WTC11 (cell line): ENCODE data around the gene CCDC15. TPM values are rescaled to one million over a fixed set of nuclear protein-coding genes. Genes with fewer than 3 reads are reported as not detected.

Experiments
- ATAC-seq: fragments of 200-7000 bp; cut with Tn5 transposase; 2 replicates; pipeline ENCODE4 v1.10.0; 2021; ENCODE audit warnings: mild to moderate bottlenecking, moderate library complexity
- CTCF ChIA-PET: fragments of 300-600 bp; sonication (Branson Sonifier 250); formaldehyde crosslinking; loops from one replicate; lab custom pipeline; 2021; ENCODE audit warnings: antibody characterized with exemption; lab: Charles Lee
- POLR2A ChIA-PET: fragments of 350-600 bp; sonication (Branson Sonifier 250); formaldehyde crosslinking; loops from one replicate; lab custom pipeline; 2021; ENCODE audit warnings: antibody characterized with exemption; lab: Charles Lee
- DNase-seq: peaks from one replicate; pipeline ENCODE4 v3.0.0; 2021; ENCODE audit warnings: low spot score
- H3K27ac Mint-ChIP-seq: 2 replicates; pipeline ENCODE4 v1.8.0; 2021; ENCODE audit warnings: mixed read lengths
- H3K27me3 Mint-ChIP-seq: 2 replicates; pipeline ENCODE4 v1.8.0; 2021; ENCODE audit warnings: low read depth, mild to moderate bottlenecking, moderate library complexity, mixed read lengths
- H3K36me3 Mint-ChIP-seq: 2 replicates; pipeline ENCODE4 v1.8.0; 2021; ENCODE audit warnings: mixed read lengths
- H3K4me1 Mint-ChIP-seq: 2 replicates; pipeline ENCODE4 v1.8.0; 2022; ENCODE audit warnings: mixed read lengths
- H3K4me3 Mint-ChIP-seq: 2 replicates; pipeline ENCODE4 v1.8.0; 2021; ENCODE audit warnings: mild to moderate bottlenecking, moderate library complexity, mixed read lengths
- H3K9me3 Mint-ChIP-seq: 2 replicates; pipeline ENCODE4 v1.8.0; 2021; ENCODE audit warnings: mixed read lengths
- AFF4 ChIP-seq: sonication (generic); formaldehyde crosslinking; IDR thresholded peaks from 2 replicates; pipeline ENCODE4 v1.8.1; 2023; ENCODE audit warnings: mild to moderate bottlenecking, missing genetic modification reagents, borderline replicate concordance
- CBFB ChIP-seq: sonication (generic); formaldehyde crosslinking; IDR thresholded peaks from 2 replicates; pipeline ENCODE4 v1.8.1; 2022; ENCODE audit warnings: mild to moderate bottlenecking, low read depth, missing genetic modification reagents
- JUN ChIP-seq: sonication (generic); formaldehyde crosslinking; IDR thresholded peaks from 2 replicates; pipeline ENCODE4 v1.8.0; 2023; ENCODE audit warnings: mild to moderate bottlenecking, missing genetic modification reagents
- MLX ChIP-seq: sonication (generic); formaldehyde crosslinking; IDR thresholded peaks from 2 replicates; pipeline ENCODE4 v1.8.1; 2023; ENCODE audit warnings: mild to moderate bottlenecking, missing genetic modification reagents, moderate library complexity
- MXD4 ChIP-seq: fragments of 250-450 bp; sonication (Bioruptor Pico); IDR thresholded peaks from 2 replicates; pipeline ENCODE4 v1.8.0; 2021; ENCODE audit warnings: mild to moderate bottlenecking, moderate library complexity, borderline replicate concordance
- NFATC4 ChIP-seq: fragments of 250-450 bp; sonication (Bioruptor Pico); IDR thresholded peaks from 2 replicates; pipeline ENCODE4 v1.9.0; 2021; ENCODE audit warnings: mild to moderate bottlenecking
- PRDM15 ChIP-seq: sonication (generic); formaldehyde crosslinking; IDR thresholded peaks from 2 replicates; pipeline ENCODE4 v1.8.0; 2022; ENCODE audit warnings: missing genetic modification reagents
- SMAD4 ChIP-seq: sonication (generic); formaldehyde crosslinking; IDR thresholded peaks from 2 replicates; pipeline ENCODE4 v1.8.0; 2022; ENCODE audit warnings: mild to moderate bottlenecking, missing genetic modification reagents
- STAT6 ChIP-seq: sonication (generic); formaldehyde crosslinking; conservative IDR thresholded peaks from 2 replicates; pipeline ENCODE4 v1.8.1; 2023; ENCODE audit warnings: mild to moderate bottlenecking, low read depth, missing genetic modification reagents, moderate library complexity
- ZNF532 ChIP-seq: fragments of 250-450 bp; sonication (Bioruptor Pico); IDR thresholded peaks from 2 replicates; pipeline ENCODE4 v1.9.0; 2021; ENCODE audit warnings: mild to moderate bottlenecking, borderline replicate concordance
- total RNA-seq: library from RNA; stranded (reverse); gene quantifications from 3 replicates; pipeline ENCODE4 v1.2.3, GENCODE V29; 2021

CCDC15 gene
- total RNA-seq, 1 experiment from 2014 or later, result 2.4 TPM

GRCh38 chr11:124970925-124971324 is 16.9 kb downstream of the CCDC15 start (continued):
- TF ChIP-seq AFF4 (no peak), MXD4 (CRISPR knock-in tag) (no peak), CBFB (CRISPR knock-in tag) (no peak), ZNF532 (CRISPR knock-in tag) (no peak)
- TF ChIP-seq, all 79 proteins: peak for 0

GRCh38 chr11:124971810-124972209 is 17.8 kb downstream of the CCDC15 start:
- peaks cover 3% of the 10 kb centered on the region; the same call in 1 of the 2 replicates for H3K4me1 Mint-ChIP-seq
- no peak overlapping the region for H3K27ac Mint-ChIP-seq
- H3K27me3 Mint-ChIP-seq, result no peaks in the 10 kb centered on the region
- no peaks in the 10 kb centered on the region for H3K36me3 Mint-ChIP-seq
- H3K4me3 Mint-ChIP-seq, result no peak overlapping the region
- no peak for TF ChIP-seq NFATC4 (CRISPR knock-in tag)
- no peak for TF ChIP-seq JUN (CRISPR knock-in tag)
- no peak for TF ChIP-seq PRDM15 (CRISPR knock-in tag)
- POLR2A ChIA-PET, result no interaction called here
- CTCF ChIA-PET, result interaction anchor here (0.6 to 1.6 kb wide), 7 partner anchors 89 to 452 kb away, joined by 3 to 8 read pairs (median 5); partner anchors contain the start of gene SLC37A2
- ATAC-seq (no peak), DNase-seq (no peak)
- H3K9me3 Mint-ChIP-seq, result no peaks in the 10 kb centered on the region

GRCh38 chr11:124976531-124976930 is 22.5 kb downstream of the CCDC15 start:
- Mint-ChIP-seq H3K36me3 (peaks cover 14% of the 10 kb centered on the region), H3K27ac (no peak overlapping the region), H3K9me3 (peaks cover 35% of the 10 kb centered on the region), H3K27me3 (peaks cover 8% of the 10 kb centered on the region), H3K4me1 (no peaks in the 10 kb centered on the region)
- ATAC-seq (no peak), DNase-seq (no peak)
- CTCF ChIA-PET, result no interaction called here
- no peak for TF ChIP-seq ZNF532 (CRISPR knock-in tag)
- no peak for TF ChIP-seq SMAD4 (CRISPR knock-in tag)
- TF ChIP-seq STAT6 (CRISPR knock-in tag), result no peak
- TF ChIP-seq MLX (CRISPR knock-in tag), result no peak
- TF ChIP-seq, all 79 proteins: peak for 0
- H3K4me3 Mint-ChIP-seq, result no peak overlapping the region
- POLR2A ChIA-PET, result no interaction called here
